GM10847 (cell line): ENCODE data around the gene DCN.

Source experiments
- POLR2A ChIP-seq: IDR thresholded peaks from 2 replicates; pipeline ENCODE4 v1.6.1; 2011; ENCODE audit not compliant: insufficient read length; ENCODE audit errors: extremely low read depth

The DCN gene

GRCh38 chr12:91194500-91194899, 11.9 kb upstream of the DCN start:
- TF ChIP-seq POLR2A = no peak

- TF ChIP-seq POLR2A = no peak
These were observed 9.0 kb upstream of the DCN start for GRCh38 chr12:91191513-91192111.

GRCh38 chr12:91189516-91189915, 6.9 kb upstream of the DCN start:
- no peak for TF ChIP-seq POLR2A

- TF ChIP-seq POLR2A = no peak
These were observed 6.2 kb upstream of the DCN start for GRCh38 chr12:91188778-91189177.

- TF ChIP-seq POLR2A = no peak
These were observed 3.5 kb upstream of the DCN start for GRCh38 chr12:91186156-91186555.

- TF ChIP-seq POLR2A = no peak
These were observed 2.8 kb upstream of the DCN start for GRCh38 chr12:91185421-91185820.

GRCh38 chr12:91183551-91183950, 934 bp upstream of the DCN start:
- TF ChIP-seq POLR2A = no peak

GRCh38 chr12:91180582-91181395, 1.8 kb downstream of the DCN start:
- TF ChIP-seq POLR2A = no peak

- TF ChIP-seq POLR2A = no peak
These were observed 2.6 kb downstream of the DCN start for GRCh38 chr12:91179966-91180561.

GRCh38 chr12:91179315-91179714, 3.3 kb downstream of the DCN start:
- no peak for TF ChIP-seq POLR2A

- TF ChIP-seq POLR2A = no peak
These were observed 3.8 kb downstream of the DCN start for GRCh38 chr12:91178781-91179180.

- no peak for TF ChIP-seq POLR2A
These were observed 4.5 kb downstream of the DCN start for GRCh38 chr12:91178139-91178561.

GRCh38 chr12:91177381-91177780, 5.2 kb downstream of the DCN start:
- no peak for TF ChIP-seq POLR2A

GRCh38 chr12:91176915-91177314, 5.7 kb downstream of the DCN start:
- no peak for TF ChIP-seq POLR2A

GRCh38 chr12:91176358-91176757, 6.3 kb downstream of the DCN start:
- TF ChIP-seq POLR2A = no peak

- no peak for TF ChIP-seq POLR2A
These were observed 9.5 kb downstream of the DCN start for GRCh38 chr12:91173124-91173523.

- no peak for TF ChIP-seq POLR2A
These were observed 10.5 kb downstream of the DCN start for GRCh38 chr12:91172096-91172495.

GRCh38 chr12:91171476-91171875, 11.1 kb downstream of the DCN start:
- TF ChIP-seq POLR2A = no peak
